Measurements from ENCODE around the gene CAMK2B.
A peak's percentile ranks its signal among the peaks of the same experiment; 100 is the strongest.
"Not testable (repeated sequence)": the region's sequence is repeated elsewhere in the genome, so short reads cannot be mapped to it uniquely, and the experiment has no call there.

The CAMK2B gene

GRCh38 chr7:44193011-44193802 lies 132.2 kb downstream of the CAMK2B start:
- DNase-seq (ENCODE audit: low read depth, low spot score): no peak

GRCh38 chr7:44191171-44191570 lies 134.2 kb downstream of the CAMK2B start:
- DNase-seq (ENCODE audit: low read depth, low spot score): no peak

DNA sequence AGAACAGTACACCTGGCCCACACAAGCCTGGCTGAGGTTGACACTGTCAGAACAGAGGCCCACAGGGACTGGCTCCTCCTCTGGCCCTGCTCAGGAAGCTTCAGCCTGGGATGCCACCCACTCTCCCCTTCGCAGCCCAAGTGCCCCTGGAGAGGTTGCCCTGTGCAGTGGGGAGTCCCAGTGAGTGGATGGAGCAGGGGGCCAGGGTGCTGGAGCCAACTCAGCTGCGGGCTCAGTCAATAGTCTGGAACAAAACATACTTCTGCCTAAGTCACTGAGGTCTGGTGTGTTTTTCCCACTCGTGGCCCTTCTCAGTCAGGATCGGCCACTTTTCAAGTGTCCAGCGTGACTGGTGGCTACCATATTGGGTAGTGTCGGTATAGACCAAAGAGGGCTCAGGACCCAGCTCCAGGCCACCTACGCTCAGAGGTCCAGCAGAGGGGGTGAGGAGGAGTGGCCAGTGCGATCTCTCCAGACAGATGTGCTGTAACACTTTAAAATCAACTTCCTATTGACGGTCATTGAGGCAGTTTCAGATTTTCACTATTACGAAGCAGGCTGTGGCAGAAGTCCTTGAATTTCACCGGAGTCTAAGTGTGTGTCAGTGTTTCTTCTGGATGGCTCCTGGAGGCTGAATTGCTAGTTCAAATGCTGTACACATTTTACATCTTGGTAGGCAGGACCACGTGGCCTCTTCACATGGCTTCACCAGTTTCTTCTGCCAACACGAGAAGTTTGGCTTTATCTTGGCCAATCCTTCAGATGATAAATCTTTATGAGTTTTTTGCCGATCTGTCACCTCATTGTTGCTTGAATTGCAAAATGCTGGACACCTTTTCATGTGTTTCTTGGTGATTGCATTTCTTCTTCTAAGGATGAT lies 135.2 kb downstream of the CAMK2B start:
- no peak for DNase-seq (ENCODE audit: low read depth, low spot score)

DNA sequence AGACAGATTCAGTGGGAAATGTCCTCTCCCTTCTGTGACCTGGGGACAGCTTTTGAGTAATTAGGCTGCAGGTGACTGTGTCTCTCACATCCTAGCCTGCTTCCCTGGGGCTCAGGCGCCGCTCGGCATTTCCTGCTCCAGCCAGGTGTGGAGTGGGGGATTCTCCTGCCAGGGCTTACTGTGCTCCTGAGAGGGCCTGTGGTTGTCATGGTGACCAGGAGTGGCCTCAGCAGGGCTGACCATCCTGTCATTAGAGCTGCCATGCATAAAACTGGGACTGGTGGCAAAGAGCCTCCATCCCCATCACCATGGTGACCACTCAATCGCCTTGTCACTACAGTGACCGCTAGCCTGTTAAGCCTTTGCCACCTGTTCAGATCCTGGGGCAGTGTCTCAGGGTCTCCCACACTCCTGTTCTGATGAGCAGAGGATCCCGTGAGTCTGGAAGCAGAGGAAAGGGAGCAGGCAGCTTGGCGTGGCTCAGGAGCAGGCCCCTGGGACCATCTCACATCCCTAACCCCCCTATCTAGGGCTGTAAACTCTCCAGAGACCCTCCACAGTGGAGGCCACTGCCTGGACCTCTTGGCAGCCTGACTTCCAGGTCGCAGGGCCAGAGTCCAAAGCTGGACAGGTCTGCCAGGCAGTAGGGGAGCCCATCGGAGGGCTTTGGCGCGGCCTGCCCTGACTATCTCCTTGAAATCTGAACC lies 136.0 kb downstream of the CAMK2B start, which contains the start of gene GCK:
Gene GCK (minus strand): TSS at position 154 of the 707 bp plus-strand sequence. CDS start 486 bp downstream, outside the sequence.
- no peak for DNase-seq (ENCODE audit: low read depth, low spot score)

DNA sequence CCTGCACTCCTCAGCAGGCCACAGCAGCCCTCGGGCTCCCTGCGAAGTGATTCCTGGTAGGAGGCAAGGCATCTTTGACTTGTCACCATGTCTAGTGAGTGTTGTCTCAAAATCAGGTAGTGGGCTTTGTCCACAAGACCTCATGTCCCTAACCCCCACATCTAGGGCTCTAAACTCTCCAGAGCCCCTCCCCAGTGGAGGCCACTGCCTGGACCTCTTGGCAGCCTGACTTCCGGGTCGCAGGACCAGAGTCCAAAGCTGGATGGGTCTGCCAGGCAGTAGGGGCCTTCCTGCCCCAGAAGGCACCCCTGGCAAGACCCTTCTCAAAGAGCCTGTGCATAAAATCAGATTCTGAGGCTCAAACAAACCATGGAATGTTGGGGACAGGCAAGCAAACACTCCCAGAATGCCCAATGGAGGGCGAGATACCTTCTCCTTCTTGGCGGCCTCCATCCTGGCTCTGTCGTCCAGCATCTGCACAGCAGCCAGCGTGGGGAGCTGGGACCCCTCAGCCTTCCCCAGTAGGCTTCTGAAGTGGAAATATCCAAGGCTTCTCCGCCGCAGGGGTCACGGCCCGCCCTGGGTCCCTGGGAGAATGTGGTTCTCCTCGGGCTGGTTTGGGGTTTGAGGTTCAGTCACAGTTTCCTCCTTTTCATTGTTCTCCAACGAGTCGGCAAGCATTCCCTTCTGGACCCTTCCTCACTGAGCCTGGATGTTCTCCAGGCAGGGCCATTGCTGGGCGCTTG lies 136.7 kb downstream of the CAMK2B start:
- no peak for DNase-seq (ENCODE audit: low read depth, low spot score)

- no peak for DNase-seq (ENCODE audit: low read depth, low spot score)
These were observed 137.6 kb downstream of the CAMK2B start for GRCh38 chr7:44187636-44188416.

DNA sequence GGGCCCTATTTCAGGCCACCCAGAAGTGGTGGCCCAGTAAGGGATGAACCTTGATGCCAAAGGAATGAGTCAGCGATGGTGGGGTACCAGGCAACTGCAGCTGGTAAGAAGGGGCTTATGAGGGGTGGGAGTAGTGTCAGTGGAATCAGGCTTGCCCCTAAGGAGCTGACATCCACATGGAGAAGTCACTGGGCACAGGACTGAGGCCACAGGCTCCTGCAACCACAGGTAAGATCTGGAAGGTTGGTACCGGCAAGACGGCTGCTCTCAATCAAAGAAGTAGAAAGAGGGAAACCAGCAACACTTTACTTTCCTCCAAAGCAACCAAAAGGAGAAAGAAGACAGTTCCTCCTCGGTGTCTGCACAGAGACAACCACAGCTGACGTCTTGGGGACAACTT lies 138.7 kb downstream of the CAMK2B start:
- DNase-seq (ENCODE audit: low read depth, low spot score): no peak

GRCh38 chr7:44185729-44186128 lies 139.7 kb downstream of the CAMK2B start:
- DNase-seq (ENCODE audit: low read depth, low spot score): no peak

GRCh38 chr7:44184873-44185446 lies 140.4 kb downstream of the CAMK2B start:
- DNase-seq (ENCODE audit: low read depth, low spot score): no peak

- peak; percentile 91 for DNase-seq (ENCODE audit: low read depth, low spot score)
These were observed 141.1 kb downstream of the CAMK2B start for GRCh38 chr7:44184206-44184872.

- DNase-seq (ENCODE audit: low read depth, low spot score): no peak
These were observed 142.0 kb downstream of the CAMK2B start for GRCh38 chr7:44183386-44183785.

- DNase-seq (ENCODE audit: low read depth, low spot score): no peak
These were observed 142.6 kb downstream of the CAMK2B start for GRCh38 chr7:44182827-44183226.

- DNase-seq (ENCODE audit: low read depth, low spot score): no peak
These were observed 144.8 kb downstream of the CAMK2B start for GRCh38 chr7:44180631-44181030.

GRCh38 chr7:44177570-44178131 lies 147.7 kb downstream of the CAMK2B start:
- no peak for DNase-seq (ENCODE audit: low read depth, low spot score)

DNA sequence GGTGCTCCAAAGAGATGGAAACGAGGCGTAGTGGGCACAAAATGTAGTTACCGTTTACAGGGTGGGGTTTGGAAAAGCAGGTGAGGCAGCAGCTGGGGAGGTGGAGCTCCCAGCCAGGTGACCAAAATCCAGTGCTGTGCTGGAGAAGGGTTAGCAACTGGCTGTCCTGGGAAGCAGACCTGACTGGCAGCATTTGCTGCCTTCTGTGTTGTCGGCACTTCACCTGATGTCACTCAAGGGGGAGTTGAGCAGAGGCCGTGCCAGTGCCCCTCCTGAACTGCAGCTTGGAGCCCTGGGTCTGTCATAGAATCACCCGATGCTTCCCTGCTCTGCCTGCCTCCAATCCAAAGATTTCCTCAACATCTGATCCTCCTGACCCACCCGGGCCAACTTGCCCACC lies 148.9 kb downstream of the CAMK2B start:
- no peak for DNase-seq (ENCODE audit: low read depth, low spot score)

DNA sequence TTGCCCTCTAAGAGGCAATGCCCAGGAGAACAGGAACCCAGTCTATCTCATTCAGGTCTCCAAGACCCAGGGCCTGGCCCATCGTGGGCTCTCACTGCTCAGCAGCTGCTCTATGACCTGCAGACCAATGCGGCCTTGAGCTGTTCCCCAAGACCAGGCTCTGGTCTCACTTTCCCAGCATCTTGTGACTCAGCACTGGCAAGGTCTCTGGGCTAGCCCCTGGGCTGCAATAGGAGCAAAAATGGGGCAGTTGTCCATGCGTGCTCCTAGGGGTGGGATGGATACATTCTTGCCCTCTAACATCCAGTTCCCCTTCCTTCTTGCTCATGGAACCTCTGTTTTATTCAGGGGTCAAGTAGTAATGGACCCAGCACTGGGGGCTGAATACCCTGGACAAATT lies 149.7 kb downstream of the CAMK2B start:
- no peak for DNase-seq (ENCODE audit: low read depth, low spot score)

GRCh38 chr7:44174694-44174948 lies 150.8 kb downstream of the CAMK2B start:
- not testable (repeated sequence) for DNase-seq (ENCODE audit: low read depth, low spot score)

DNA sequence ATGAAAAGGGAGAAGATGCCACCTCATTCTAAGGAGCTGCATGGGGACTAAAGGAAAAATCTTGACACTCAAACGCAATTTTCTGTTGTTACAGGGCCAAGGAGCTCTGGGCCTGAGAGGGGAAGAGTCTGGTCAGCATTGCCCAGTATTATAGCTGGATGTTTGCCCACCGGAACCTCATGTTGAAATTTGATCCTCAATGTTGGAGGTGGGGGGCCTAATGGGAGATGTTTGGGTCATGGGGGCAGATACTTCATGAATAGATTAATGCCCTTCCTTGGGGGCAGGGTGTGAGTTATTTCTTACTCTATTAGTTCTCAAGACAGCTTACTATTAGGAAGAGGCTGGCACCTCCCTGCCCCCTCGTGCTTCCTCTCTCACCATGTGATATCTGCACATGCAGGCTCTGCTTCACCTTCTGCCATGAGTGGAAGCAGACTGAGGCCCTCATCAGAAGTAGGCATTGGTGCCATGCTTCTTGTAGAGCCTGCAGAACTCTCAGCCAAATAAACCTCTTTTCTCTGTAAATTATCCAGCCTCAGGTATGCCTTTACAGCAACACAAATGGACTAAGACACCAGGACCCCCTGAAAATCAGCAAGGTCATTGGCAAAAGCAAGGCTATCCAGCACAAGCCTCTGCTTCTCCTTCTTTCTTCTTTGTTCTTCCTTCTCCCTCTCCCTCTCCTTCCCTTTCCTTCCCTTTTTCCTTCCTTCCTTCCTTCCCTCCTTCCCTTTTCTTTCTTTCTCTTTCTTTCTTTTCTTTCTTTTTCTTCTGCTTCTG lies 151.3 kb downstream of the CAMK2B start:
- no peak for DNase-seq (ENCODE audit: low read depth, low spot score)

Measured in smooth muscle cell of the brain vasculature (primary cell).